IMR-90 (cell line): Measurements from ENCODE around the gene THSD7B. TPM values are rescaled to one million over a fixed set of nuclear protein-coding genes. Genes with fewer than 3 reads are reported as not detected.

Source experiments
- ATAC-seq: fragments of 200-7000 bp; cut with Tn5 transposase; 2 replicates; pipeline ENCODE4 v1.9.1; 2020; ENCODE audit warnings: low read depth, mild to moderate bottlenecking, moderate library complexity
- BruUV-seq: library from RNA; stranded (reverse); fragments of 400-500 nt; replicated peaks from 2 replicates; lab custom pipeline; 2021; lab: Mats Ljungman, UMichigan
- CTCF ChIA-PET: fragments of 300-600 bp; formaldehyde crosslinking; extraction: SDS; loops from one replicate; lab custom pipeline; 2021; ENCODE audit warnings: antibody characterized with exemption; lab: Yijun Ruan, JAX
- POLR2A ChIA-PET: fragments of 300-600 bp; sonication (Branson Sonifier 250); formaldehyde crosslinking; loops from one replicate; lab custom pipeline; 2022; ENCODE audit warnings: antibody characterized with exemption; ENCODE audit not compliant: unreplicated experiment; lab: Charles Lee
- DNase-seq: peaks from one replicate; pipeline ENCODE4 v3.0.0; 2013
- H2AFZ ChIP-seq: replicated peaks from 2 replicates; pipeline ENCODE3; 2013; ENCODE audit warnings: low read length, mild to moderate bottlenecking; ENCODE audit not compliant: poor library complexity
- H2AK5ac ChIP-seq: 2 replicates; pipeline ENCODE4 v1.6.1; 2013; ENCODE audit warnings: low read depth, low read length, inconsistent platforms
- H2AK9ac ChIP-seq: replicated peaks from 2 replicates; pipeline ENCODE3; 2013; ENCODE audit warnings: mild to moderate bottlenecking, low read depth, low read length, moderate library complexity; ENCODE audit not compliant: poor library complexity
- H2BK120ac ChIP-seq: 2 replicates; pipeline ENCODE4 v1.6.1; 2013; ENCODE audit warnings: low read depth, low read length, inconsistent platforms
- H2BK15ac ChIP-seq: 3 replicates; pipeline ENCODE4 v1.6.1; 2013; ENCODE audit warnings: low read depth, low read length, inconsistent platforms
- H2BK20ac ChIP-seq: 2 replicates; pipeline ENCODE4 v1.6.1; 2013; ENCODE audit warnings: low read depth, mild to moderate bottlenecking, inconsistent platforms, low read length, moderate library complexity
- H2BK5ac ChIP-seq: 2 replicates; pipeline ENCODE4 v1.6.1; 2013; ENCODE audit warnings: mild to moderate bottlenecking, low read depth, low read length, inconsistent platforms; ENCODE audit not compliant: poor library complexity, severe bottlenecking
- H3K14ac ChIP-seq: replicated peaks from 2 replicates; pipeline ENCODE4 v1.6.1; 2013; ENCODE audit warnings: low read depth, low read length, inconsistent platforms
- H3K18ac ChIP-seq: 2 replicates; pipeline ENCODE4 v1.6.1; 2013; ENCODE audit warnings: low read depth, low read length, control low read depth
- H3K23ac ChIP-seq: 2 replicates; pipeline ENCODE4 v1.6.1; 2013; ENCODE audit warnings: low read depth, low read length, inconsistent platforms
- H3K27ac ChIP-seq: 2 replicates; pipeline ENCODE4 v1.5.1; 2013; ENCODE audit warnings: mild to moderate bottlenecking, control low read depth, low read length; ENCODE audit not compliant: insufficient read depth
- H3K27me3 ChIP-seq: 2 replicates; pipeline ENCODE4 v1.6.1; 2013; ENCODE audit warnings: low read length; ENCODE audit not compliant: control insufficient read depth, insufficient read depth
- H3K36me3 ChIP-seq: 2 replicates; pipeline ENCODE4 v1.6.1; 2013; ENCODE audit warnings: low read length, mixed read lengths; ENCODE audit not compliant: control insufficient read depth, insufficient read depth
- H3K4ac ChIP-seq: 2 replicates; pipeline ENCODE4 v1.6.1; 2013; ENCODE audit warnings: low read depth, low read length, inconsistent platforms
- H3K4me1 ChIP-seq: 2 replicates; pipeline ENCODE4 v1.6.1; 2013; ENCODE audit warnings: low read length, mixed read lengths; ENCODE audit not compliant: control insufficient read depth, insufficient read depth
- H3K4me2 ChIP-seq: 2 replicates; pipeline ENCODE4 v1.6.1; 2013; ENCODE audit warnings: low read depth, mild to moderate bottlenecking, control low read depth, low read length, moderate library complexity
- H3K4me3 ChIP-seq: 2 replicates; pipeline ENCODE4 v1.5.1; 2013; ENCODE audit warnings: low read depth, mild to moderate bottlenecking, control low read depth, low read length, moderate library complexity; ENCODE audit not compliant: insufficient read depth
- H3K56ac ChIP-seq: 2 replicates; pipeline ENCODE4 v1.6.1; 2013; ENCODE audit warnings: low read length, inconsistent platforms; ENCODE audit not compliant: insufficient read depth; ENCODE audit errors: extremely low read depth
- H3K79me1 ChIP-seq, 2 experiments: 2 replicates each; pipeline ENCODE4 v1.6.1; 2013; ENCODE audit warnings: low read length in 2 of 2, inconsistent platforms in 1 of 2, low read depth in 1 of 2
- H3K9ac ChIP-seq: 2 replicates; pipeline ENCODE4 v1.6.1; 2013; ENCODE audit warnings: low read depth, low read length, control low read depth
- H3K9me1 ChIP-seq: 2 replicates; pipeline ENCODE4 v1.6.1; 2013; ENCODE audit warnings: low read length, inconsistent platforms; ENCODE audit not compliant: insufficient read depth
- H3K9me3 ChIP-seq: 2 replicates; pipeline ENCODE4 v1.6.1; 2013; ENCODE audit warnings: low read length; ENCODE audit not compliant: control insufficient read depth, insufficient read depth
- H4K20me1 ChIP-seq: 2 replicates; pipeline ENCODE4 v1.6.1; 2013; ENCODE audit warnings: low read length, inconsistent platforms; ENCODE audit not compliant: insufficient read depth
- H4K5ac ChIP-seq: 2 replicates; pipeline ENCODE4 v1.6.1; 2013; ENCODE audit warnings: mild to moderate bottlenecking, low read depth, low read length, control low read depth
- H4K8ac ChIP-seq, 2 experiments: 2 replicates each; pipeline ENCODE4 v1.6.1; 2013; ENCODE audit warnings: low read depth in 2 of 2, low read length in 2 of 2, control low read depth in 1 of 2, inconsistent platforms in 1 of 2
- H4K91ac ChIP-seq: 2 replicates; pipeline ENCODE4 v1.6.1; 2013; ENCODE audit warnings: low read depth, low read length, inconsistent platforms; ENCODE audit not compliant: insufficient read depth
- RFX5 ChIP-seq: IDR thresholded peaks from 2 replicates; pipeline ENCODE4 v1.8.0; 2012; ENCODE audit warnings: low read depth, mild to moderate bottlenecking, low read length, moderate library complexity
- WGBS, 2 experiments: methylation state at CpG; one replicate each; pipeline versions ENCODE4 v1.1.5 to v1.1.7; 2013; ENCODE audit warnings: missing lambda C conversion rate in 2 of 2; ENCODE audit not compliant: insufficient read length in 1 of 2; ENCODE audit errors: extremely low coverage in 2 of 2; 5-methylcytosine and 5-hydroxymethylcytosine counted together
- dilution Hi-C: fragments of 300-500 bp; cut with HindIII; formaldehyde crosslinking; loops from one replicate; pipeline ENCODE4 v1.14.3; 2018; ENCODE audit warnings: low sequenced_read_pairs; ENCODE audit not compliant: unreplicated experiment
- in situ Hi-C: fragments of 300-500 bp; cut with MboI; formaldehyde crosslinking; loops from 3 replicates; pipeline ENCODE4 v1.14.3; 2019; ENCODE audit warnings: low sequenced_read_pairs, inconsistent platforms, mixed read lengths
- intact Hi-C: fragments of 100-400 bp; cut with micrococcal nuclease; formaldehyde crosslinking; loops from 2 replicates; pipeline ENCODE4 v1.10.0; 2022
- polyA plus RNA-seq, 3 experiments: library from polyadenylated mRNA; depleted of rRNA; stranded (reverse); fragments of >200 nt; gene quantifications; 2 replicates each; pipeline ENCODE4 v1.2.3, GENCODE V29; 2012; ENCODE audit warnings: low replicate concordance in 1 of 3
- total RNA-seq: library from RNA; depleted of rRNA; stranded (reverse); fragments of >200 nt; gene quantifications from 2 replicates; pipeline ENCODE4 v1.2.3, GENCODE V29; 2012

The THSD7B gene
- total and polyA plus RNA-seq, 2 of the 4 experiments (the other 2 are of a cell fraction), result not detected

DNA sequence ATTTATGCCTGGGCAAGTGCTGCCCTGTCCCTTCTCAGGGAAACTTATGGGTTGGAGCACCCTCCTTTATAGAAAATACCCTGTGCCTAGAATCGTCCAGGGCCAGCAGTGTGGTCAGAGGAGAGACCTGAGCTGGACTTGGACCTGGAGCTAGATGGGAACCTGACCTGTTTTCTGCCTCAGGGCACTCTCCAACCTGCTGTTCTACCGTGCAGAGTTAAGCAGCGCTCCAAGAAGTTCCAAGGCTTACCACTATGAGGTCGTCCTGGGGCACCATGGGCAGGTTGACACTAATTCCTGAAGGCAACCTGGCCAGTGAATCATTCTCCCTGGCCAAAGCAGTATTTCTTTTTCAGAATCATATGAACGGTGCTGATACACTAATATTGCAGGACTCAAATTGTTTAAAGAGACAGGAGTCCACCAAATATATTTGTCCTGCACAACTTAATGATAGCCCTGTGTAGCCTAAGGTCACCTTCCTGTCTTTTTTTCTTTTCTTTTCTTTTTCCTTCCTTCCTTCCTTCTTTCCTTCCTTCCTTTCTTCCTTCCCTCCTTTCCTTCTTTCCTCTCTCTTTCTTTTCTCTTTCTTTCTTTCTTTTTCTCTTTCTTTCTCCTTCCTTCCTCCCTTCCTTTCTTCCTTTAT is 743.5 kb downstream of the THSD7B start:
- WGBS, 2 experiments, result 57% methylated on average over 5 of the region's 5 CpGs; no CpG with 5 or more reads in 1 of the 2 experiments
- H2AK9ac ChIP-seq, result no peak overlapping the region

More for the DNA sequence above, 743.5 kb downstream of the THSD7B start:
- ATAC-seq (no peak), DNase-seq (no peak)
- no peak overlapping the region for H3K27ac ChIP-seq
- BruUV-seq, result no TSS peak
- no peaks in the 10 kb centered on the region for H3K79me1 ChIP-seq
- H4K8ac ChIP-seq, result no peak overlapping the region
- H2AK5ac ChIP-seq, result no peak overlapping the region
- H4K91ac ChIP-seq, result no peak overlapping the region
- H2BK20ac ChIP-seq, result no peak overlapping the region
- no peak overlapping the region for H3K14ac ChIP-seq
- no peak overlapping the region for H3K4ac ChIP-seq
- in situ Hi-C loops (no loop called here), intact Hi-C loops (no loop called here), dilution Hi-C loops (no loop called here)
- no peak overlapping the region for H2BK5ac ChIP-seq
- H3K36me3 ChIP-seq, result no peaks in the 10 kb centered on the region
- no peak overlapping the region for H3K18ac ChIP-seq
- no peaks in the 10 kb centered on the region for H3K9me1 ChIP-seq
- H3K9me3 ChIP-seq, result peaks cover 12% of the 10 kb centered on the region
- H3K27me3 ChIP-seq, result no peaks in the 10 kb centered on the region
- no peak for TF ChIP-seq RFX5
- no peak overlapping the region for H2BK120ac ChIP-seq
- POLR2A ChIA-PET, result no interaction called here
- H4K20me1 ChIP-seq, result no peaks in the 10 kb centered on the region
- H3K56ac ChIP-seq, result no peak overlapping the region
- H3K23ac ChIP-seq, result no peak overlapping the region
- H2AFZ ChIP-seq, result no peak overlapping the region
- no peak overlapping the region for H3K9ac ChIP-seq
- no peak overlapping the region for H2BK15ac ChIP-seq
- no peak overlapping the region for H4K5ac ChIP-seq
- CTCF ChIA-PET, result no interaction called here
- no peaks in the 10 kb centered on the region for H3K4me1 ChIP-seq
- H3K4me2 ChIP-seq, result no peak overlapping the region
- no peak overlapping the region for H3K4me3 ChIP-seq
